HL-60 (cell line): ENCODE data around the gene IFT81.

Experiments used
- DNase-seq, 2 experiments: peaks; one replicate each; pipeline ENCODE4 v3.0.0-alpha.2; 2010 to 2020; ENCODE audit warnings: low read depth in 1 of 2, low spot score in 1 of 2
- H3K27ac ChIP-seq: fragments of 250-450 bp; sonication (Bioruptor Pico); replicated peaks from 2 replicates; pipeline ENCODE4 v1.5.1; 2020; ENCODE audit warnings: mild to moderate bottlenecking, moderate library complexity
- H3K27me3 ChIP-seq: fragments of 250-450 bp; sonication (Bioruptor Pico); 2 replicates; pipeline ENCODE4 v1.5.1; 2021; ENCODE audit warnings: mild to moderate bottlenecking, moderate library complexity; ENCODE audit not compliant: insufficient read depth, poor library complexity, severe bottlenecking
- H3K4me3 ChIP-seq: replicated peaks from 2 replicates; pipeline ENCODE4 v1.5.1; 2011; ENCODE audit warnings: mild to moderate bottlenecking, control low read depth, low read length; ENCODE audit not compliant: insufficient read depth
- GABPA ChIP-seq: IDR thresholded peaks from 2 replicates; pipeline ENCODE4 v1.6.1; 2012; ENCODE audit warnings: low read depth
- POLR2AphosphoS5 ChIP-seq: IDR thresholded peaks from 2 replicates; pipeline ENCODE4 v1.6.1; 2012; ENCODE audit warnings: low read depth
- SPI1 ChIP-seq: IDR thresholded peaks from 2 replicates; pipeline ENCODE4 v1.6.1; 2012; ENCODE audit warnings: low read depth, mild to moderate bottlenecking, borderline replicate concordance
- TF ChIP-seq, protein P1 (sequence below): IDR thresholded peaks from one replicate; pipeline ENCODE4 v1.5.1; 2011; ENCODE audit warnings: low read length, control low read depth, inconsistent platforms; ENCODE audit not compliant: insufficient read depth
- TF ChIP-seq, protein P2 (sequence below): IDR thresholded peaks from 2 replicates; pipeline ENCODE4 v1.6.1; 2012; ENCODE audit warnings: low read depth; ENCODE audit not compliant: insufficient replicate concordance

IFT81 gene

DNA sequence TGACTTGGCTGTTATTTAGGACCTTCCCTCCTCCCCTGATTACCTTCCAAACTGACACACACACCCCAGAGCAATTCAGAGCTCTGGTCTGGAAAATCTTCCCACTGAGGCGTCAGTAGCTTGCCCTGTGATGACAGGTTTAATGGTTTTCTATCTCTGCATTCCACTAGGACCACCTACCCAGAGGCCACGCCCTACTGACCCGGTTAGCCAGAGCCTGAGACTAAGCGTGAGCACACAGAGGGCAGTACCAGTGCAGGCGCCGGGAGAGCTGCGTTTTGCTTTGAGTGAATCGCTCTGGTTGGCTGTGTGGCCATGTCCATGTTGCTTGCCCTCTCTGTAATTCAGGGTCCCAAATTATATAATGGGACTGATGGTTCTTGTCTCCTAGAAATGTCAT is 120.7 kb downstream of the IFT81 start:
- no peak overlapping the region for H3K4me3 ChIP-seq
- no peak overlapping the region for H3K27ac ChIP-seq
- DNase-seq, result no peak
- H3K27me3 ChIP-seq, result no peaks in the 10 kb centered on the region
- TF ChIP-seq, protein P1, sequence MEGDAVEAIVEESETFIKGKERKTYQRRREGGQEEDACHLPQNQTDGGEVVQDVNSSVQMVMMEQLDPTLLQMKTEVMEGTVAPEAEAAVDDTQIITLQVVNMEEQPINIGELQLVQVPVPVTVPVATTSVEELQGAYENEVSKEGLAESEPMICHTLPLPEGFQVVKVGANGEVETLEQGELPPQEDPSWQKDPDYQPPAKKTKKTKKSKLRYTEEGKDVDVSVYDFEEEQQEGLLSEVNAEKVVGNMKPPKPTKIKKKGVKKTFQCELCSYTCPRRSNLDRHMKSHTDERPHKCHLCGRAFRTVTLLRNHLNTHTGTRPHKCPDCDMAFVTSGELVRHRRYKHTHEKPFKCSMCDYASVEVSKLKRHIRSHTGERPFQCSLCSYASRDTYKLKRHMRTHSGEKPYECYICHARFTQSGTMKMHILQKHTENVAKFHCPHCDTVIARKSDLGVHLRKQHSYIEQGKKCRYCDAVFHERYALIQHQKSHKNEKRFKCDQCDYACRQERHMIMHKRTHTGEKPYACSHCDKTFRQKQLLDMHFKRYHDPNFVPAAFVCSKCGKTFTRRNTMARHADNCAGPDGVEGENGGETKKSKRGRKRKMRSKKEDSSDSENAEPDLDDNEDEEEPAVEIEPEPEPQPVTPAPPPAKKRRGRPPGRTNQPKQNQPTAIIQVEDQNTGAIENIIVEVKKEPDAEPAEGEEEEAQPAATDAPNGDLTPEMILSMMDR, result no peak
- TF ChIP-seq SPI1 (no peak), GABPA (no peak), POLR2AphosphoS5 (no peak)
- TF ChIP-seq, protein P2, sequence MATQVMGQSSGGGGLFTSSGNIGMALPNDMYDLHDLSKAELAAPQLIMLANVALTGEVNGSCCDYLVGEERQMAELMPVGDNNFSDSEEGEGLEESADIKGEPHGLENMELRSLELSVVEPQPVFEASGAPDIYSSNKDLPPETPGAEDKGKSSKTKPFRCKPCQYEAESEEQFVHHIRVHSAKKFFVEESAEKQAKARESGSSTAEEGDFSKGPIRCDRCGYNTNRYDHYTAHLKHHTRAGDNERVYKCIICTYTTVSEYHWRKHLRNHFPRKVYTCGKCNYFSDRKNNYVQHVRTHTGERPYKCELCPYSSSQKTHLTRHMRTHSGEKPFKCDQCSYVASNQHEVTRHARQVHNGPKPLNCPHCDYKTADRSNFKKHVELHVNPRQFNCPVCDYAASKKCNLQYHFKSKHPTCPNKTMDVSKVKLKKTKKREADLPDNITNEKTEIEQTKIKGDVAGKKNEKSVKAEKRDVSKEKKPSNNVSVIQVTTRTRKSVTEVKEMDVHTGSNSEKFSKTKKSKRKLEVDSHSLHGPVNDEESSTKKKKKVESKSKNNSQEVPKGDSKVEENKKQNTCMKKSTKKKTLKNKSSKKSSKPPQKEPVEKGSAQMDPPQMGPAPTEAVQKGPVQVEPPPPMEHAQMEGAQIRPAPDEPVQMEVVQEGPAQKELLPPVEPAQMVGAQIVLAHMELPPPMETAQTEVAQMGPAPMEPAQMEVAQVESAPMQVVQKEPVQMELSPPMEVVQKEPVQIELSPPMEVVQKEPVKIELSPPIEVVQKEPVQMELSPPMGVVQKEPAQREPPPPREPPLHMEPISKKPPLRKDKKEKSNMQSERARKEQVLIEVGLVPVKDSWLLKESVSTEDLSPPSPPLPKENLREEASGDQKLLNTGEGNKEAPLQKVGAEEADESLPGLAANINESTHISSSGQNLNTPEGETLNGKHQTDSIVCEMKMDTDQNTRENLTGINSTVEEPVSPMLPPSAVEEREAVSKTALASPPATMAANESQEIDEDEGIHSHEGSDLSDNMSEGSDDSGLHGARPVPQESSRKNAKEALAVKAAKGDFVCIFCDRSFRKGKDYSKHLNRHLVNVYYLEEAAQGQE, result no peak

DNA sequence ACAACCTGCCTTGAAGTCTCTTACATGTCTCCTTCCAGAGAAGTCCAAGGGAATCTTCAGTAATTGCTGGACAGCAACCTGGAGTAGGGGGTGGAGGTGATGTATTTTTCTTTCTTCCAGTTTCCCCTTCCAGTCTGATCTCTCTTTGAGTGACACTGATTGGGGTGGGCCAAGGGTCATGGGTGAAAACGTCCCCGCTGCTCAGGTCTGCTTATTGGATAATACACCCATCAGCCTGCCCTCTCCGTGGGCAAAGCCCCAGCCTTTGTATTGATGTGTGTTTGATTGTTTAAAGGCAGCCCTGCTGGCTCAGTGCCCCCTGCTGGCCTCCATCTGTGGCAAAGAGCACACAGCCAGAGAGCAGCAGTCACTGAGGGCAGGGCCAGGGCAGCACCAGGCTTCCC is 121.2 kb downstream of the IFT81 start:
- DNase-seq, result peak in 1 of 2 experiments; percentile 45
- Histone ChIP-seq H3K4me3 (no peak overlapping the region), H3K27ac (no peak overlapping the region), H3K27me3 (no peaks in the 10 kb centered on the region)
- TF ChIP-seq GABPA (no peak), POLR2AphosphoS5 (no peak), SPI1 (no peak)
- TF ChIP-seq, protein P1, result peak; percentile 18
- TF ChIP-seq, protein P2, result peak; percentile 80

DNA sequence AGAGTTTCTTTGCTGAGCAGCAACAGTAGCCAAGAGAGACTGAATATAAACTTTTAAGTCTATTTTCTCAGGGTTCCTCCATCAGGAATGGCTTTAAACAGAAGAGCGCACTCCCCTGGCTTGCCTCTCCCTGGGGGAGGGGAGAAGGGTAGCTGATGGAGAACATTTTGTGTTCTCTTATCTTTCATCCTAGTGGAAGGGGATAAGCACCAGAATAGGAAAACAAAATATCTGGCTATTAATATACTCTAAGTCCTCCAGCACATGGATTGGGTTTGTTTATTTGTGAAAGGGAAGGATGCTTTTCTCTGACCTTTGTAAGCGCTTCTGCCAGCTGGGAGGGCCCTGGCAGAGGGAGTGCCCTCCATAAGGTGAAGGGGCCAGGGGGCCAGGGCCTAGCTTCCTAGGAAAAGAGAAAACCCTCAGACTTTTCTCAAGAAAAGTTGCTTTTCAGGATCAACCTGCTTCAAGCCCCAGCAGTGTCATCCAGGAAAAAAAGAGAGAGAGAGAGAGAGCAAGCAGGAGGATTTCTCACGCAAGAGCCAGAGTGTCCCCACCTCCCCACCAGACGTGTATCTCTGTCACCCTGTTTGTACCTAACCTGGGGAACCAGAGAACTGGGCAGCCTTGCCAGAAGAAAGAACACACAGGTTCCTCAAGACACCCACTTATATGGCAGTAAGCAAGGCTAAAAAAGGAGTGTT is 122.6 kb downstream of the IFT81 start:
- TF ChIP-seq, protein P1, result no peak
- TF ChIP-seq SPI1, result no peak
- TF ChIP-seq GABPA, result no peak
- TF ChIP-seq POLR2AphosphoS5, result no peak
- DNase-seq, result no peak
- Histone ChIP-seq H3K4me3 (no peak overlapping the region), H3K27ac (no peak overlapping the region), H3K27me3 (no peaks in the 10 kb centered on the region)
